ENCODE measurements around the gene TRIM14. TPM values are rescaled to one million over a fixed set of nuclear protein-coding genes. Genes with fewer than 3 reads are reported as not detected.

TRIM14 gene
- total and polyA plus RNA-seq, 2 of the 13 experiments (the other 11 are each of a cell fraction or from before 2014, with no cell fraction given) = 9.2 to 13.0 TPM

GRCh38 chr9:98097836-98098235, 21.2 kb downstream of the TRIM14 start (continued):
- TF ChIP-seq ZBTB39 (CRISPR knock-in tag; IDR thresholded peaks at IDR 0.05) (no peak), NFYC (CRISPR knock-in tag; IDR thresholded peaks at IDR 0.05) (no peak), CBX2 (IDR thresholded peaks at IDR 0.05; ENCODE audit: low read depth, low read length) (no peak), CBX2 (CRISPR knock-in tag; IDR thresholded peaks at IDR 0.05; ENCODE audit: low read depth) (no peak), GABPA (IDR thresholded peaks at IDR 0.05; ENCODE audit: low read depth, low read length) (no peak), GABPA (CRISPR knock-in tag; IDR thresholded peaks at IDR 0.05; ENCODE audit: low read depth) (no peak), HNF1A (IDR thresholded peaks at IDR 0.05; ENCODE audit: low read depth) (no peak), HNF1A (CRISPR knock-in tag; IDR thresholded peaks at IDR 0.05; ENCODE audit: borderline replicate concordance) (no peak), THYN1 (CRISPR knock-in tag; IDR thresholded peaks at IDR 0.05; ENCODE audit: borderline replicate concordance, low read depth) (no peak), ZC3H4 (CRISPR knock-in tag; IDR thresholded peaks at IDR 0.05; ENCODE audit: borderline replicate concordance) (no peak), ZNF720 (CRISPR knock-in tag; IDR thresholded peaks at IDR 0.05) (no peak), SRSF1 (optimal IDR thresholded peaks at IDR 0.05; ENCODE audit: low read depth, low read length) (no peak), HCFC1 (IDR thresholded peaks at IDR 0.05; ENCODE audit: low read depth, low read length) (no peak)

Measured in HepG2 (cell line).